H9 (cell line): ENCODE results near the gene BABAM1. TPM values are rescaled to one million over a fixed set of nuclear protein-coding genes. Genes with fewer than 3 reads are reported as not detected.
A peak's percentile ranks its signal among the peaks of the same experiment; 100 is the strongest.

Experiments
- DNase-seq: peaks from one replicate; pipeline ENCODE4 v3.0.0-alpha.2; 2017
- H2AFZ ChIP-seq: one replicate; pipeline ENCODE4 v1.6.1; 2013; ENCODE audit warnings: mild to moderate bottlenecking, low read length, control low read depth, moderate library complexity
- H2AK5ac ChIP-seq: 2 replicates; pipeline ENCODE4 v1.6.1; 2013; ENCODE audit warnings: low read length, control low read depth, mixed read lengths; ENCODE audit not compliant: insufficient read length
- H2BK120ac ChIP-seq: one replicate; pipeline ENCODE4 v1.6.1; 2013; ENCODE audit warnings: low read depth, mild to moderate bottlenecking, low read length, control low read depth, inconsistent platforms; ENCODE audit not compliant: poor library complexity, severe bottlenecking
- H2BK12ac ChIP-seq: 2 replicates; pipeline ENCODE4 v1.6.1; 2013; ENCODE audit warnings: low read length, control low read depth, mixed read lengths, low read depth; ENCODE audit not compliant: insufficient read length
- H2BK15ac ChIP-seq: 2 replicates; pipeline ENCODE4 v1.6.1; 2013; ENCODE audit warnings: low read depth, low read length, control low read depth
- H2BK20ac ChIP-seq: one replicate; pipeline ENCODE4 v1.6.1; 2013; ENCODE audit warnings: low read depth, mild to moderate bottlenecking, low read length, control low read depth, inconsistent platforms; ENCODE audit not compliant: poor library complexity, severe bottlenecking
- H2BK5ac ChIP-seq: 2 replicates; pipeline ENCODE4 v1.6.1; 2013; ENCODE audit warnings: low read length, control low read depth, mixed read lengths; ENCODE audit not compliant: insufficient read length
- H3K14ac ChIP-seq: 2 replicates; pipeline ENCODE4 v1.6.1; 2013; ENCODE audit warnings: low read length, control low read depth; ENCODE audit not compliant: insufficient read depth
- H3K18ac ChIP-seq: 2 replicates; pipeline ENCODE4 v1.6.1; 2013; ENCODE audit warnings: low read depth, mild to moderate bottlenecking, mixed read lengths, low read length, control low read depth; ENCODE audit not compliant: insufficient read length
- H3K23ac ChIP-seq: 2 replicates; pipeline ENCODE4 v1.6.1; 2013; ENCODE audit warnings: low read length, control low read depth, mixed read lengths, low read depth; ENCODE audit not compliant: insufficient read length
- H3K23me2 ChIP-seq: 2 replicates; pipeline ENCODE4 v1.6.1; 2013; ENCODE audit warnings: low read depth, mild to moderate bottlenecking, mixed read lengths, low read length, control low read depth; ENCODE audit not compliant: insufficient read length, poor library complexity, severe bottlenecking
- H3K27ac ChIP-seq: 2 replicates; pipeline ENCODE4 v1.5.1; 2013; ENCODE audit warnings: low read length, control low read depth, mixed read lengths, low read depth; ENCODE audit not compliant: insufficient read length
- H3K27me3 ChIP-seq: 2 replicates; pipeline ENCODE4 v1.6.1; 2013; ENCODE audit warnings: low read length, control low read depth, inconsistent platforms; ENCODE audit not compliant: insufficient read depth
- H3K4ac ChIP-seq: 2 replicates; pipeline ENCODE4 v1.6.1; 2013; ENCODE audit warnings: low read depth, mild to moderate bottlenecking, control low read depth, inconsistent platforms, low read length, moderate library complexity
- H3K4me1 ChIP-seq: 2 replicates; pipeline ENCODE4 v1.6.1; 2013; ENCODE audit warnings: low read length, control low read depth, inconsistent platforms; ENCODE audit not compliant: insufficient read depth
- H3K4me2 ChIP-seq: 2 replicates; pipeline ENCODE4 v1.6.1; 2013; ENCODE audit warnings: low read length, control low read depth, mixed read lengths; ENCODE audit not compliant: insufficient read length, insufficient read depth
- H3K56ac ChIP-seq: 2 replicates; pipeline ENCODE4 v1.6.1; 2013; ENCODE audit warnings: low read depth, mild to moderate bottlenecking, mixed read lengths, low read length, control low read depth; ENCODE audit not compliant: insufficient read length
- H3K79me1 ChIP-seq: 2 replicates; pipeline ENCODE4 v1.6.1; 2013; ENCODE audit warnings: low read depth, mild to moderate bottlenecking, moderate library complexity, low read length, control low read depth, inconsistent platforms; ENCODE audit not compliant: insufficient read depth, poor library complexity, severe bottlenecking
- H3K79me2 ChIP-seq: 2 replicates; pipeline ENCODE4 v1.6.1; 2013; ENCODE audit warnings: low read length, control low read depth, inconsistent platforms; ENCODE audit not compliant: insufficient read depth
- H3K9ac ChIP-seq: 2 replicates; pipeline ENCODE4 v1.6.1; 2013; ENCODE audit warnings: low read length, control low read depth, mixed read lengths; ENCODE audit not compliant: insufficient read length; ENCODE audit errors: extremely low read depth
- H3K9me3 ChIP-seq: one replicate; pipeline ENCODE4 v1.6.1; 2013; ENCODE audit warnings: low read depth, low read length, inconsistent platforms; ENCODE audit not compliant: control insufficient read depth
- H3T11ph ChIP-seq: one replicate; pipeline ENCODE4 v1.6.1; 2013; ENCODE audit warnings: mild to moderate bottlenecking, low read length, control low read depth, inconsistent platforms
- H4K20me1 ChIP-seq: one replicate; pipeline ENCODE4 v1.6.1; 2013; ENCODE audit not compliant: control insufficient read depth, insufficient read length, insufficient read depth
- H4K5ac ChIP-seq: 2 replicates; pipeline ENCODE4 v1.6.1; 2013; ENCODE audit warnings: low read depth, mild to moderate bottlenecking, mixed read lengths, low read length, control low read depth; ENCODE audit not compliant: insufficient read length
- H4K8ac ChIP-seq: replicated peaks from 2 replicates; pipeline ENCODE4 v1.6.1; 2013; ENCODE audit warnings: low read length, control low read depth, mixed read lengths, low read depth; ENCODE audit not compliant: insufficient read length
- H4K91ac ChIP-seq: 2 replicates; pipeline ENCODE4 v1.6.1; 2013; ENCODE audit warnings: low read depth, mild to moderate bottlenecking, moderate library complexity, mixed read lengths, low read length, control low read depth; ENCODE audit not compliant: insufficient read length
- H3K27ac Mint-ChIP-seq, 3 experiments: 2 replicates in 2 of 3; 3 replicates in 1 of 3; pipeline ENCODE4 v1.8.0; 2020 to 2021; ENCODE audit warnings: mixed read lengths in 3 of 3, mild to moderate bottlenecking in 1 of 3, moderate library complexity in 1 of 3
- H3K27me3 Mint-ChIP-seq: 2 replicates; pipeline ENCODE4 v1.8.0; 2021; ENCODE audit warnings: low read depth, mild to moderate bottlenecking, moderate library complexity, mixed read lengths
- H3K36me3 Mint-ChIP-seq, 3 experiments: 2 replicates in 2 of 3; 3 replicates in 1 of 3; pipeline ENCODE4 v1.8.0; 2020 to 2021; ENCODE audit warnings: low read depth in 3 of 3, mixed read lengths in 3 of 3; ENCODE audit not compliant: insufficient read depth in 1 of 3
- H3K4me1 Mint-ChIP-seq, 2 experiments: 2 replicates each; pipeline ENCODE4 v1.8.0; 2020; ENCODE audit warnings: mixed read lengths in 2 of 2
- H3K4me3 Mint-ChIP-seq, 2 experiments: 2 replicates in 1 of 2; 3 replicates in 1 of 2; pipeline ENCODE4 v1.8.0; 2020 to 2021; ENCODE audit warnings: mild to moderate bottlenecking in 2 of 2, mixed read lengths in 2 of 2, moderate library complexity in 1 of 2
- H3K9me3 Mint-ChIP-seq, 2 experiments: 2 replicates in 1 of 2; 3 replicates in 1 of 2; pipeline ENCODE4 v1.8.0; 2020; ENCODE audit warnings: mild to moderate bottlenecking in 2 of 2, mixed read lengths in 2 of 2, moderate library complexity in 1 of 2
- CTCF ChIP-seq: fragments of 200-600 bp; sonication (generic); conservative IDR thresholded peaks from 3 replicates; pipeline ENCODE4 v1.8.0; 2021; ENCODE audit warnings: antibody characterized with exemption, mild to moderate bottlenecking
- WGBS: extraction: QIAGEN DNeasy Blood & Tissue Kit; methylation state at CpG from one replicate; pipeline ENCODE4 v1.1.7; 2013; ENCODE audit warnings: missing lambda C conversion rate, low lambda C conversion rate, mixed read lengths; ENCODE audit not compliant: insufficient read length; ENCODE audit errors: extremely low coverage; 5-methylcytosine and 5-hydroxymethylcytosine counted together
- total RNA-seq: library from RNA; stranded (reverse); gene quantifications from 2 replicates; pipeline ENCODE4 v1.2.1, GENCODE V29; 2021

BABAM1 gene
- total RNA-seq, 1 experiment from 2014 or later, result 130 TPM

GRCh38 chr19:17263712-17264640 is 3.3 kb upstream of the BABAM1 start:
- Histone ChIP-seq H2BK15ac (no peak overlapping the region), H2BK5ac (no peak overlapping the region), H2BK12ac (peak overlapping the region; percentile 69), H3K27me3 (no peaks in the 10 kb centered on the region), H3K4me1 (peaks cover 4% of the 10 kb centered on the region; the same call in 1 of the 2 replicates), H3K79me2 (no peaks in the 10 kb centered on the region), H3K9me3 (peaks cover 10% of the 10 kb centered on the region), H3K14ac (no peak overlapping the region), H3K23me2 (peaks cover 5% of the 10 kb centered on the region), H3K9ac (peak overlapping the region; percentile 40), H3K79me1 (peaks cover 10% of the 10 kb centered on the region), H3K56ac (no peak overlapping the region), H3T11ph (no peak overlapping the region), H3K4me2 (peak overlapping the region; percentile 16), H4K91ac (peak overlapping the region; percentile 78), H4K20me1 (no peaks in the 10 kb centered on the region), H4K5ac (peak overlapping the region; percentile 34), H3K18ac (peak overlapping the region; percentile 72), H2AFZ (no peak overlapping the region), H2AK5ac (peak overlapping the region; percentile 25), H2BK20ac (no peak overlapping the region), H3K23ac (no peak overlapping the region), H3K4ac (peak overlapping the region; percentile 59), H2BK120ac (no peak overlapping the region), H3K27ac (peak overlapping the region; percentile 53), H4K8ac (no peak overlapping the region)
- H3K4me1 Mint-ChIP-seq, result peaks cover 18 to 33% of the 10 kb centered on the region in 2 experiments
- no peaks in the 10 kb centered on the region; a peak in 1 of 5 replicates for H3K9me3 Mint-ChIP-seq
- H3K27me3 Mint-ChIP-seq, result peaks cover 1% of the 10 kb centered on the region
- TF ChIP-seq CTCF, result no peak
- peaks cover 2 to 10% (median 4%) of the 10 kb centered on the region in 3 experiments; a peak in 6 of 7 replicates for H3K36me3 Mint-ChIP-seq
- no peak for DNase-seq
- H3K4me3 Mint-ChIP-seq, result peak overlapping the region; percentile 34 to 61; a peak in 4 of 5 replicates
- WGBS, result no CpG with 5 or more reads among the region's 23 CpGs
- peak overlapping the region; percentile 95 to 99 (median 96) for H3K27ac Mint-ChIP-seq
